SK-N-DZ (cell line): ENCODE measurements around the gene NUMA1.

Experiments
- DNase-seq: peaks from one replicate; pipeline ENCODE4 v3.0.0-alpha.2; 2015; ENCODE audit warnings: low spot score
- small RNA-seq, 2 experiments: library from RNA; depleted of rRNA; stranded (forward); fragments of <200 nt; gene quantifications; one replicate each; pipeline ENCODE3, GENCODE V24; 2014

Gene NUMA1

DNA sequence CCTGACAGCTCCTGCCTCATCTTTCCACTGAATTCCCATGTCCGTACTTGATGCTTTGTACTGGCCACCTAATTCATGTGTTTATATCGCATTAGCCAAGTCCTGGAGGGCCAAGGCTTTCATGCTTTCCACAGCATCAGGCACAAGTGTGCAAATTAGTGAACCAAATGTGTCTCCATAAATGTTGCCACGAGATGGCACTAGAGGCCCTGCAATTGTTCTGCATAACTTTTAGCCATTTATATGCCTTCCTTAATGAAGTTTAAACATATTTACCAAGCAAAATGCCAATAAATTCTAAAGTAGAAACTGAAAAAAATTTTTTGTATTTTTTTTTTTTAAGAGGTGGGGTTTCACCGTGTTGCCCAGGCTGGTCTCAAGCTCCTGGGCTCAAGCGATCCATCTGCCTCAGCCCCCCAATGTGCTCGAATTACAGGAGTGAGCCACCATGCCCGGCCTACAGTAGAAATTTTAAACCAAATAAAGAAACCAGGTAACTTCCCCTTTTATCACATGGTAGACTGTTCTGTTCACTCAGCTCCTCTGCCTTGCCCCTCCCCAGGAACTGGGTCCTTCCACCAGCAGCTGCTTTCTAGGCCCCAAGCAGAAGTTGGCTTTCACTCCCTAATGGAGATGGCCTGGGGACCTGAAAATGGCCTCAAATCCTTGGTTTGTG, 102.5 kb downstream of the NUMA1 start:
- peak; percentile 47 for DNase-seq

DNA sequence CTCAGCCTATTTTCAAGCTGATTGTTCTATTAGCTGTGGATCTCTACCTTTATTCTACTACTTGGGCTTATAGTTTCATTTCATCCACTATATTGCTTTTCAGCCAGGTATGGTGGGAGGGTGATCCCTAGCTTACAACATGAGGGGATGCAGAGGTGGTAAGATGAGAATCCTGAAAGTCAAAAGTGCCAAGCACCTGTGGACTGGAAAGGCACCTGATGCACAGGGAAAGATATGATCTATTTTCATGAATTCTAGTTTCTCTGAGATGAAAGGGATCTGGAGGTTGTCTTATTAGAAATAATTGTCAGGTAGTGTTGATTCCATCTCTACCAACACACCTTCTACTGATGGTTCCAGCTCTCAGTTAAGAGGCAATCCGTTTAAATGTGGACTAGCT, 103.3 kb downstream of the NUMA1 start:
- DNase-seq: no peak

DNA sequence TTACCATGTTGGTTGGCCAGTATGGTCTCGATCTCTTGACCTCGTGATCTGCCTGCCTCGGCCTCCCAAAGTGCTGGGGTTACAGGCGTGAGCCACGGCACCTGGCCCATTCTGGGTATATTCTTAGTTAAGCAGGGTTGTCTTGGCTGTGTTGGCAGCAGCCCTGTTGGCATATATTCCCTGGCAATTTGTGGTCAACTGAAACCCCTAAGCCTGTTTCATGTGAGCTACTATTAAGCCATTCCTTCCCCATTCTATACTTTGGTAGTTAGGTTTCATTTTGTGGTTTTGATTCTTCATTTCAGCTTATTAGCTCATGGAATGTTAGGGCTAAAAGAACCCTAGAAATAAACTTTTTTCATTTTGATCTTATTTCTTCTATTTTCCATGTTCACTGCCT, 103.8 kb downstream of the NUMA1 start:
- no peak for DNase-seq

DNA sequence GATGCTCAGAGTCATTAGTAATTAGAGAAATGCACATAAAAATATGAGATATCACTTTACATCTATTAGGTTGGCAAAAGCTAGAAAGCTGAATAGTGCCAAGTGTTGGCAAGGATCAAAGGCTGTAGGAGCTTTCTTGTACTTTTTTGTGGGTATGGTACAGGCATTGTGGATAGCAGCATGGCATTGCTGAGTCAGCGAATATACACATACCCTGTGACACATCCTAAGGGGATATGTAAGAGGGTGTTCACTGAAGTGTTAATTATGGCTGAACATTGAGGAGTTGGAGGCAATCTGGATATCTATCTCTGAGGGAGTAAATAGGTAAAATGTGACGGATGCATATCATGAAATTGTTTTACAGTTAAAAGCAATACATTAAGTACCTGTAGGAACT, 108.7 kb downstream of the NUMA1 start:
- no peak for DNase-seq

DNA sequence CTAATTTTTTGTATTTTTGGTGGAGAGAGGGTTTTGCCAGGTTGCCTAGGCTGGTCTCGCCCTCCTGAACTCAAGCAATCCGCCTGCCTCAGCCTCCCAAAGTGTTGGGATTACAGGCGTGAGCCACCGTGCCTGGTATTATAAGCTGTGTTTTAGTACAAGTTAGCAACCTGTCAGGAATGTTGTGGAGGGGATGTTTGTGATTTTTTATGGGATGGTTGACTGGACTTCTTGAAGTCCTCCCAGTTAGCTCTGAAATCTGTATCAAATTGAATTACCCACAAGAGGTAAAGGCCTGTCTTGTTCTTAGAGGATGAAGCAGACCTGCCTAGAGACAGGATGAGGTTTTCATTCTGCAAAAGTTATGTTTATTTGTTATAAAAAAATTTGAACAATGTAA, 115.7 kb downstream of the NUMA1 start:
- DNase-seq: no peak

DNA sequence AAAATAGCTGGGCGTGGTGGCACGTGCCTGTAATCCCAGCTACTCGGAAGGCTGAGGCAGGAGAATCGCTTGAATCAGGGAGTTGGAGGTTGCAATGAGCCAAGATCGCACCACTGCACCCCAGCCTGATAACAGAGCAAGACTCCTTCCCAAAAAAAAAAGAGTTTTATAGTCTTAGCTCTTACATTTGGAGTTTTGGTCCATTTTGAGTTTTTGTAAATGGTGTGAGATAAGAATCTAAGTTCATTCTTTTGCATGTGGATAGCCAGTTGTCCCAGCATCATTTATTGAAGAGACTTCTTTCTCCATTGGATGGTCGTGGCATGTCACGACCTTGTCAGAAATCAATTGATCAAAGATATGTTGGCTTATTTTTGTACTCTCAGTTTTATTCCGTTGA, 116.9 kb downstream of the NUMA1 start:
- DNase-seq: no peak

DNA sequence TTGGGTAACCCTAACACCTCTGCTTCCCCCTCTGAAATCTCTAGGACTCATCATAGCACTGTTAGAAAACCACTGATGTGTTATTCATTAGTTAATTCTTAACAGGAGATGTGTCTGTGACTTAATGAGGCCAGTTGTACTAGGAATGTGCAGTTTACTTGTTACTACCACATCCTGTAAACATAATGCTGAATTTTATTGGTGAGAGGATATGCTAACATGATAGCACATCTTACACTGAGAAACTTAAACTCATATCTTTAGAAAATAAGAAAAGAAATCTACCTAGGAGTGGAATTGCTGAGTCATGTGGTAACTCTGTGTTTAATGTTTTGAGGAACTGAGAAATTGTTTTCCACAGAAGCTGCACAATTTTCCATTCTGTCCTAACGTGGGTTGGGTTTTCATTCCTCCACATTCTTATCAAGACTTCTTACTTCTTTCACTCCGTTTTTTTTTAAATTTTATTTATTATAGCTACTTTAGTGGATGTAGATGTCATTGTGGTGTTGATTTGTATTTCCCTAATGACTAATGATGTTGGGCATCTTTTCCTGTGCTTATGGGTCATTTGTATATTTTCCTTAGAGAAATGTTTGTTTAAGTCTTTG, 117.8 kb downstream of the NUMA1 start:
- DNase-seq: no peak

DNA sequence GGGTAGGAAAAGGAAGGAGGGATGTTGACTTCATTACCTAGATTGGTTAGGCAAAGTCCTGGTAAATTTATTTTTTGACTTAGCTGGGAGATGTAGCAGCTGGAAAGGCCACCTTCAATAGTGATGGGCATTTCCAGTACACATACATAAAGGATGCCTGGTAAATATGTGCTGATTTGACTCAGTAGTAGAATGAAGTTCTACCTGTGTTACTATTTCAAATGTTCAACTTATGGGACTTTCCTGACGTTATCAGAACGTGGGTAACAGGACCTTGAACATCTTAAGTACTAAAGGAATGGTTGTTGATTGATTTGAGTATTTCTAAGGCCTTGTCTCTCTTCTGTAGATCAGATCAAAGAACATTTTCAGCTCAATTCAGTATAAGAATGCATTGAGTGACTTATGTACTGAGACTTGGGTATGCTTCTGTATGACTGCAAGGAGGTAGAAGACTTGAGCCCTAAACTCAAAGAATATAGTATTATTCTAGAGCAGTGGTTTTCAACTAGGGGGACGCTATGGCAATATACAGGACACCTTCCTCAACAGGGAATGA, 124.4 kb downstream of the NUMA1 start:
- DNase-seq: no peak

Small RNA genes within 50 kb of the gene (small RNA-seq; reads per million reads assigned to genes)
- gene MIR3165 (0 to 0.09 reads per million in 2 experiments), gene RNU6-72P (0 reads per million in 2 experiments)
